Heart left ventricle (tissue), 13 donors: ENCODE measurements around the gene SDR42E2.

Experiments used
- POLR2A ChIP-seq, 2 donors: fragments of 450-650 bp; IDR thresholded peaks; one replicate each; pipeline ENCODE4 v1.6.1; 2017; ENCODE audit warnings: antibody characterized with exemption in 2 of 2, mild to moderate bottlenecking in 2 of 2, moderate library complexity in 2 of 2
- TF ChIP-seq, protein P1 (sequence below), 12 donors: fragments of 200-600 bp; sonication (generic) in 4 of 12; IDR thresholded peaks; one replicate each; pipeline versions ENCODE4 v1.5.0 to v1.8.0; 2018 to 2022; ENCODE audit warnings: antibody characterized with exemption in 12 of 12, mild to moderate bottlenecking in 5 of 12
- donor health status: ischemic (EF 13 %, LVEDD 7.1; RV severe dilation, severe dysfunction).
- donor health status: DM: no; HTN: yes; CAD: no.
- donor health status: DM: no; HTN: no; CAD: no.
- donor health status: ischemic (EF 25% LVEDD 6.9; RV normal size, moderate dysfunction).
- donor health status: ischemic (EF 25% LVEDD 5.7; RV mildly dilated, moderate dysfunction).
- donor health status: ischemic (EF 35%, LVEDD 5.7; RV mildly dilated, moderate dysfunction).
- donor health status: nonischemic (EF 11% LVEDD 7.7; RV severe dilation, severe dysfunction).
- donor health status: DM: yes; HTN: yes; CAD: no.
- donor health status: PGD.
- donor health status: ischemic (EF 29% LVEDD 5.4; RV normal size, mild dysfunction).
- donor health status: nonischemic (EF 23%, LVEDD 6.1; RV moderate dilation, normal function).

DNA sequence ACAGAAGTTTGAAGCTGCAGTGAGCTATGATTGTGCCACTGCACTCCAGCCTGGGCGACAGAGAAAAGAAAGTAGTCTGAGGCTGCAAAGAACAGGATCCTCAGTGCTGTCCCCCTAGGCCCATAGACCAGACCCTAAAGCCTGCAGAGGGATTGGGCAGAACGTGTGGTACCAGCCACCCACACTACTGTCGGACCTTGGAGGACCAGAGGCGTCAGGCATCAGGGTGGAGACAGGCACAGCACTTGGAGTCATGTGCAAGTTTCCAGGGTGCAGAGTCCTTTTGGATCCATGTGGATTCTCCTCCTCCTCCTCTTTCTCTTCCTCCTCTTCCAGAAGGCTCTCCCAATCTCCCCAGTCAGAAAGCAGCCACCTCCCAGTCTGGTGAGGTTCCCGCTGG, 2.2 kb downstream of the SDR42E2 start:
- no peak for TF ChIP-seq POLR2A (IDR thresholded peaks at IDR 0.05)
- TF ChIP-seq, protein P1, sequence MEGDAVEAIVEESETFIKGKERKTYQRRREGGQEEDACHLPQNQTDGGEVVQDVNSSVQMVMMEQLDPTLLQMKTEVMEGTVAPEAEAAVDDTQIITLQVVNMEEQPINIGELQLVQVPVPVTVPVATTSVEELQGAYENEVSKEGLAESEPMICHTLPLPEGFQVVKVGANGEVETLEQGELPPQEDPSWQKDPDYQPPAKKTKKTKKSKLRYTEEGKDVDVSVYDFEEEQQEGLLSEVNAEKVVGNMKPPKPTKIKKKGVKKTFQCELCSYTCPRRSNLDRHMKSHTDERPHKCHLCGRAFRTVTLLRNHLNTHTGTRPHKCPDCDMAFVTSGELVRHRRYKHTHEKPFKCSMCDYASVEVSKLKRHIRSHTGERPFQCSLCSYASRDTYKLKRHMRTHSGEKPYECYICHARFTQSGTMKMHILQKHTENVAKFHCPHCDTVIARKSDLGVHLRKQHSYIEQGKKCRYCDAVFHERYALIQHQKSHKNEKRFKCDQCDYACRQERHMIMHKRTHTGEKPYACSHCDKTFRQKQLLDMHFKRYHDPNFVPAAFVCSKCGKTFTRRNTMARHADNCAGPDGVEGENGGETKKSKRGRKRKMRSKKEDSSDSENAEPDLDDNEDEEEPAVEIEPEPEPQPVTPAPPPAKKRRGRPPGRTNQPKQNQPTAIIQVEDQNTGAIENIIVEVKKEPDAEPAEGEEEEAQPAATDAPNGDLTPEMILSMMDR (IDR thresholded peaks at IDR 0.05) = no peak
